SK-N-SH (cell line): ENCODE data around the gene PON3. TPM values are rescaled to one million over a fixed set of nuclear protein-coding genes. Genes with fewer than 3 reads are reported as not detected.

ENCODE experiments used
- CTCF ChIA-PET: fragments of 300-600, 350-600 bp; formaldehyde crosslinking; extraction: SDS; loops from one replicate; lab custom pipeline; 2021; lab: Yijun Ruan, JAX
- POLR2A ChIA-PET: fragments of 350-600 bp; sonication (Branson Sonifier 250); formaldehyde crosslinking; extraction: SDS; loops from one replicate; lab custom pipeline; 2020; ENCODE audit warnings: antibody characterized with exemption, inconsistent platforms; lab: Yijun Ruan, JAX
- DNase-seq: peaks from one replicate; pipeline ENCODE4 v3.0.0; 2012
- H2AFZ ChIP-seq: fragments of 200-600 bp; sonication (generic); 2 replicates; pipeline ENCODE4 v1.8.1; 2016; ENCODE audit warnings: antibody characterized with exemption, mild to moderate bottlenecking, low read depth
- H3F3A ChIP-seq: fragments of 200-600 bp; sonication (generic); replicated peaks from 2 replicates; pipeline ENCODE3; 2016; ENCODE audit warnings: antibody characterized with exemption, mild to moderate bottlenecking; ENCODE audit not compliant: insufficient read depth
- H3K27ac ChIP-seq, 2 experiments: fragments of 200-500 bp in 1 of 2; fragments of 200-600 bp in 1 of 2; sonication (Bioruptor generic) in 1 of 2; sonication (generic), shearing (Covaris generic) in 1 of 2; 2 replicates each; pipeline versions ENCODE4 v1.5.1 to v1.6.1; 2014 to 2016; ENCODE audit warnings: low read depth in 2 of 2, inconsistent platforms in 1 of 2, low read length in 1 of 2, mild to moderate bottlenecking in 1 of 2, mixed read lengths in 1 of 2
- H3K27me3 ChIP-seq: fragments of 200-600 bp; sonication (generic), shearing (Covaris generic); 2 replicates; pipeline ENCODE4 v1.6.1; 2016; ENCODE audit warnings: mixed run types; ENCODE audit not compliant: insufficient read depth
- H3K36me3 ChIP-seq, 2 experiments: fragments of 200-500 bp in 1 of 2; fragments of 200-600 bp in 1 of 2; sonication (Bioruptor generic) in 1 of 2; sonication (generic) in 1 of 2; replicated peaks in 1 of 2; 2 replicates each; pipeline versions ENCODE3 to v1.5.1; 2014 to 2016; ENCODE audit warnings: low read length in 1 of 2, mild to moderate bottlenecking in 1 of 2; ENCODE audit not compliant: insufficient read depth in 2 of 2, control insufficient read depth in 1 of 2
- H3K4me1 ChIP-seq, 2 experiments: fragments of 200-500 bp in 1 of 2; fragments of 200-600 bp in 1 of 2; sonication (Bioruptor generic) in 1 of 2; sonication (generic), shearing (Covaris generic) in 1 of 2; 2 replicates each; pipeline versions ENCODE4 v1.5.1 to v1.6.1; 2014 to 2016; ENCODE audit warnings: low read depth in 1 of 2, low read length in 1 of 2, mixed run types in 1 of 2; ENCODE audit not compliant: insufficient read depth in 2 of 2, control insufficient read depth in 1 of 2
- H3K4me2 ChIP-seq: fragments of 200-600 bp; sonication (generic), shearing (Covaris generic); 2 replicates; pipeline ENCODE4 v1.6.1; 2017; ENCODE audit warnings: mixed run types
- H3K4me3 ChIP-seq, 2 experiments: fragments of 200-500 bp in 1 of 2; fragments of 200-600 bp in 1 of 2; sonication (Bioruptor generic) in 1 of 2; sonication (generic), shearing (Covaris generic) in 1 of 2; 2 replicates each; pipeline versions ENCODE4 v1.5.1 to v1.8.1; 2014 to 2016; ENCODE audit warnings: low read depth in 2 of 2, inconsistent platforms in 1 of 2, low read length in 1 of 2, mild to moderate bottlenecking in 1 of 2, mixed read lengths in 1 of 2, moderate library complexity in 1 of 2
- H3K79me2 ChIP-seq: fragments of 200-600 bp; sonication (generic); 2 replicates; pipeline ENCODE4 v1.8.1; 2017; ENCODE audit warnings: mild to moderate bottlenecking; ENCODE audit not compliant: insufficient read depth
- H3K9ac ChIP-seq: fragments of 200-600 bp; sonication (generic); 2 replicates; pipeline ENCODE4 v1.6.1; 2017; ENCODE audit warnings: mixed run types
- H3K9me2 ChIP-seq: fragments of 200-600 bp; sonication (generic); 2 replicates; pipeline ENCODE4 v1.6.1; 2017; ENCODE audit warnings: mixed run types
- H3K9me3 ChIP-seq: fragments of 200-600 bp; sonication (generic); 2 replicates; pipeline ENCODE4 v1.6.1; 2017; ENCODE audit warnings: mixed run types, mild to moderate bottlenecking, moderate library complexity
- H4K20me1 ChIP-seq: fragments of 200-600 bp; sonication (generic); 2 replicates; pipeline ENCODE4 v1.6.1; 2017; ENCODE audit warnings: mild to moderate bottlenecking, mixed run types; ENCODE audit not compliant: insufficient read depth
- ELF1 ChIP-seq: IDR thresholded peaks from 2 replicates; pipeline ENCODE4 v1.4.0; 2012
- EP300 ChIP-seq, 2 experiments: IDR thresholded peaks; 2 replicates each; pipeline versions ENCODE4 v1.4.0 to v1.6.1; 2012; ENCODE audit warnings: borderline replicate concordance in 1 of 2, low read depth in 1 of 2, low read length in 1 of 2
- EZH2phosphoT487 ChIP-seq: fragments of 200-600 bp; sonication (generic); IDR thresholded peaks from 2 replicates; pipeline ENCODE4 v1.6.1; 2017; ENCODE audit warnings: low read depth, mixed run types, mild to moderate bottlenecking, antibody characterized with exemption, moderate library complexity, borderline replicate concordance
- FOXJ3 ChIP-seq: sonication (generic); formaldehyde crosslinking; IDR thresholded peaks from 2 replicates; pipeline ENCODE4 v1.5.1; 2020; ENCODE audit warnings: mild to moderate bottlenecking, missing genetic modification reagents
- FOXM1 ChIP-seq: IDR thresholded peaks from 2 replicates; pipeline ENCODE4 v1.4.0; 2012; ENCODE audit warnings: low read depth, mild to moderate bottlenecking
- GABPA ChIP-seq: IDR thresholded peaks from 2 replicates; pipeline ENCODE4 v1.4.0; 2012; ENCODE audit warnings: low read depth, mild to moderate bottlenecking
- GATA2 ChIP-seq: sonication (generic); formaldehyde crosslinking; IDR thresholded peaks from 2 replicates; pipeline ENCODE4 v1.5.0; 2020; ENCODE audit warnings: mild to moderate bottlenecking, missing genetic modification reagents
- MEF2A ChIP-seq: IDR thresholded peaks from 2 replicates; pipeline ENCODE4 v1.4.0; 2012; ENCODE audit warnings: low read depth, borderline replicate concordance
- MXI1 ChIP-seq: IDR thresholded peaks from 2 replicates; pipeline ENCODE4 v1.6.1; 2012; ENCODE audit warnings: mild to moderate bottlenecking, low read depth, low read length, improper control_type of control experiment
- NRF1 ChIP-seq: IDR thresholded peaks from 2 replicates; pipeline ENCODE4 v1.6.1; 2012; ENCODE audit warnings: low read depth, mild to moderate bottlenecking, low read length
- POLR2AphosphoS5 ChIP-seq: IDR thresholded peaks from 2 replicates; pipeline ENCODE4 v1.6.1; 2012; ENCODE audit warnings: low read depth, low read length
- RXRA ChIP-seq: IDR thresholded peaks from 2 replicates; pipeline ENCODE4 v1.4.0; 2012; ENCODE audit warnings: low read depth, mild to moderate bottlenecking, borderline replicate concordance
- SIN3A ChIP-seq: IDR thresholded peaks from 2 replicates; pipeline ENCODE4 v1.6.1; 2012; ENCODE audit warnings: low read depth, mild to moderate bottlenecking, low read length, moderate library complexity, borderline replicate concordance
- SMC3 ChIP-seq: IDR thresholded peaks from 2 replicates; pipeline ENCODE4 v1.6.1; 2012; ENCODE audit warnings: low read depth, low read length, improper control_type of control experiment
- TEAD4 ChIP-seq: IDR thresholded peaks from 2 replicates; pipeline ENCODE4 v1.4.0; 2012; ENCODE audit warnings: mild to moderate bottlenecking, borderline replicate concordance; ENCODE audit not compliant: insufficient read depth
- WGBS: methylation state at CpG from one replicate; pipeline ENCODE4 v1.1.6; 2017; ENCODE audit warnings: low lambda C conversion rate; 5-methylcytosine and 5-hydroxymethylcytosine counted together
- polyA plus RNA-seq, 3 experiments: library from polyadenylated mRNA; depleted of rRNA; stranded (reverse); fragments of >200 nt; gene quantifications; 2 replicates each; pipeline ENCODE4 v1.2.3, GENCODE V29; 2012
- TF ChIP-seq, protein P1 (sequence below): IDR thresholded peaks from 2 replicates; pipeline ENCODE4 v1.4.0; 2012; ENCODE audit warnings: low read depth, borderline replicate concordance
- TF ChIP-seq, protein P2 (sequence below): fragments of 150-350 bp; IDR thresholded peaks from 2 replicates; pipeline ENCODE4 v1.6.1; 2016; ENCODE audit warnings: mild to moderate bottlenecking, low read depth, low read length
- TF ChIP-seq, protein P3 (sequence below): IDR thresholded peaks from 2 replicates; pipeline ENCODE4; 2012

The PON3 gene
- polyA plus RNA-seq, 1 of the 3 experiments (the other 2 are of a cell fraction): not detected

DNA sequence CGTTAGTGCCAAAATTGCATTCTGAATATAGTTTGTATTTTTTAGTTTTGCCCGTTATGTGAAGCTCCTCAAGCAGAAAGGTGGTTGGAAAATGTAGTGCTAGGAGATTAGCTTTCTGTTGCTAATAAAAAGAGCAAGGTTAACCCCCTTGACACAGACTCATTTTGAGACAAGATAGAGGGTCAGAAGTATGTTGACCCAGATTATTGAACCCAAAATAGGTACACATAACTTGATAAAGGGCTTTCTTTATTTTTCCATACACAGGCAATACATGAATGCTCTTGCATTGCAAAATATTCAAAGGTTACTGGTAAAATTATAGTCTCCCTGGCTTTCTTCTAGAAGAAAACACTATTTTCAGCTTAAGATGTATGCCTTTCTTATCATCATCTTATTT lies 48.6 kb upstream of the PON3 start (continued):
- TF ChIP-seq, protein P1, sequence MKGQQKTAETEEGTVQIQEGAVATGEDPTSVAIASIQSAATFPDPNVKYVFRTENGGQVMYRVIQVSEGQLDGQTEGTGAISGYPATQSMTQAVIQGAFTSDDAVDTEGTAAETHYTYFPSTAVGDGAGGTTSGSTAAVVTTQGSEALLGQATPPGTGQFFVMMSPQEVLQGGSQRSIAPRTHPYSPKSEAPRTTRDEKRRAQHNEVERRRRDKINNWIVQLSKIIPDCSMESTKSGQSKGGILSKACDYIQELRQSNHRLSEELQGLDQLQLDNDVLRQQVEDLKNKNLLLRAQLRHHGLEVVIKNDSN: no peak
- TF ChIP-seq FOXJ3 (CRISPR knock-in tag): no peak

DNA sequence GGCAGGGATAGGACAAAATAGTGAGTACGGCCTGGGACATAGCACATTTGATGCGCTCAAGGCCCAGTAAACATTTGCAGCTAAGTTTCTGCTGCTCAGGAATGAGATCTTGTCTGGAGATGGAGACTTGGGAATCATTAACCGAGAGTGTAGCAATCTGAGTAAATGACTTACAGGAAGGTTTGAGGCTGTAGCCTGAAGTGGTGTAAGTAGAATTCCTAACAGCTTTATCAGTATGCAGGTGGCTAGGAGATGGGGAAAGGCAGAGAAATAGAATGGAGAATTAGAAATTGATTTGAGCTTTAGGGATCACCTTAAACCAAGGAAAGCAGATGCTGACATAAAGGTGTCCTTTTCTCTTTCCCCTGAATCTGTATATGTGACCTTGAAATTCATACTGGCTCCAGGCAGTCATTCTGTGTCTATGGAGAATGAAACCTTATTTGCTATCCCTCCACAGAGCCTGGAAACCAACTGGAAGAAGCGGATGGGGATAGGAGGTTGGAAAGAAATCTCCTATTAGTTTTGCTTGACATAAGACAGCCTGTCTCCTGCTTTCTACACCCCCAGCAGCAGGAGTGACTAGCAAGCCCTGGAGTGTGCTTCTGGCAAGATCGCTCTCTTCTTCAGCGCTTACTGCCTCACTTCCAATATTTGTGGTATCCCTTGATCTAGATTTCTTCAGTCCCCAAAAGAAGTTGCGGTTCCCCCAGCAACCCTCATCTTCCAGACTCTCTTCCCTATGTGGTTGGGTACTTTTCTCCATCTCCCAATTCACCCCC lies 45.1 kb upstream of the PON3 start:
- Histone ChIP-seq H3K4me1 (no peaks in the 10 kb centered on the region), H3K9ac (no peak overlapping the region), H2AFZ (no peak overlapping the region), H3K79me2 (no peaks in the 10 kb centered on the region), H3K36me3 (no peaks in the 10 kb centered on the region), H3K27me3 (no peaks in the 10 kb centered on the region), H3K9me2 (no peaks in the 10 kb centered on the region), H3F3A (no peaks in the 10 kb centered on the region), H3K4me3 (no peak overlapping the region), H4K20me1 (no peaks in the 10 kb centered on the region), H3K27ac (no peak overlapping the region), H3K4me2 (no peak overlapping the region), H3K9me3 (no peaks in the 10 kb centered on the region)
- CTCF ChIA-PET: interaction anchor here (0.6 to 1.5 kb wide), 2 partner anchors 35 to 164 kb away, joined by 3 to 4 read pairs; no protein-coding TSS in a partner anchor
- 60% methylated on average over 7 of the region's 7 CpGs for WGBS
- DNase-seq: no peak
- POLR2A ChIA-PET: no interaction called here
- no peak for TF ChIP-seq TEAD4
- no peak for TF ChIP-seq MEF2A
- TF ChIP-seq, protein P1: no peak
- no peak for TF ChIP-seq EZH2phosphoT487
- TF ChIP-seq FOXM1: no peak
- TF ChIP-seq NRF1: no peak
- TF ChIP-seq, protein P2, sequence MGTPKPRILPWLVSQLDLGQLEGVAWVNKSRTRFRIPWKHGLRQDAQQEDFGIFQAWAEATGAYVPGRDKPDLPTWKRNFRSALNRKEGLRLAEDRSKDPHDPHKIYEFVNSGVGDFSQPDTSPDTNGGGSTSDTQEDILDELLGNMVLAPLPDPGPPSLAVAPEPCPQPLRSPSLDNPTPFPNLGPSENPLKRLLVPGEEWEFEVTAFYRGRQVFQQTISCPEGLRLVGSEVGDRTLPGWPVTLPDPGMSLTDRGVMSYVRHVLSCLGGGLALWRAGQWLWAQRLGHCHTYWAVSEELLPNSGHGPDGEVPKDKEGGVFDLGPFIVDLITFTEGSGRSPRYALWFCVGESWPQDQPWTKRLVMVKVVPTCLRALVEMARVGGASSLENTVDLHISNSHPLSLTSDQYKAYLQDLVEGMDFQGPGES: no peak

DNA sequence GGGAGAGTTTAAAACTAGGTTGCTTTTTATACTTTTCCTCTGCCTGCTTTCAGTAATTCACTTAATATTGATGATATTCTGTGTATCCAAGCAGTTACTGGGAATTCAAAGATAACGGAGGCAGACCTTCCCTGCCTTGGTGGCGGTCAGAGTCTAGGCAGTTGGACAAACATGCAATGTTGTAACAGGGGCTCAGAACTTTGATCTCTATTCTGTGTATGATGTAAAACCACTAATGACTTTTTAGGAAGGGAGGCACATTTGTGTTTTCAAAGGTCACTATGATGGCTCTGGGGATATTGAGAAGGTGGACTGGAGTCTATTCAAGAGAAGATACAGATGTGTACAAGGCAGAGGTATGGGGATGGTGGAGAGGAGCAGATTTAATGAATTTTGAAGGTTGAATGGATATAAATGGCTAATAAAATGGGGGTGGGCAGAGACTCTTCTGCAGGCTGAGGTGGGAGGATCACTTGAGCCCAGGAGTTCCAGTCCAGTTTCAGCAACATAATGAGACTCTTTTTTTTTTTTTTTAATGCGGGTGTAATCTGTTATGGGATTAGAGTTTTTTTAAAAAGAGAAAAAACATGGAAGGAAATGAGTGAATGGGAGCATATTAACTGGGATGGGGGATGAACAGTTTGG lies 44.3 kb upstream of the PON3 start:
- peaks cover 0 to under 1% of the 10 kb centered on the region in 2 experiments; a peak in 1 of 4 replicates for H3K4me1 ChIP-seq
- H3K27me3 ChIP-seq: no peaks in the 10 kb centered on the region
- CTCF ChIA-PET: interaction anchor here (1.5 kb wide), 1 partner anchor 36 kb away, joined by 4 read pairs; no protein-coding TSS in a partner anchor
- no peak overlapping the region for H3K27ac ChIP-seq
- no peaks in the 10 kb centered on the region for H3K9me3 ChIP-seq
- no peaks in the 10 kb centered on the region for H4K20me1 ChIP-seq
- 88% methylated on average over 3 of the region's 3 CpGs for WGBS
- no peaks in the 10 kb centered on the region for H3K9me2 ChIP-seq
- no peaks in the 10 kb centered on the region for H3K36me3 ChIP-seq
- DNase-seq: no peak
- H3K79me2 ChIP-seq: no peaks in the 10 kb centered on the region
- no peak overlapping the region for H3K4me2 ChIP-seq
- no peak overlapping the region for H2AFZ ChIP-seq
- no peaks in the 10 kb centered on the region for H3F3A ChIP-seq
- H3K9ac ChIP-seq: no peak overlapping the region
- TF ChIP-seq MXI1 (no peak), NRF1 (no peak), EP300 (IDR thresholded peaks at IDR 0.05; ENCODE audit: borderline replicate concordance in 1 of 2, low read depth in 1 of 2, low read length in 1 of 2) (no peak), FOXM1 (no peak), SMC3 (no peak), SIN3A (no peak), MEF2A (no peak), POLR2AphosphoS5 (no peak), GATA2 (CRISPR knock-in tag) (no peak), ELF1 (no peak), RXRA (no peak), GABPA (no peak)
- TF ChIP-seq, protein P3, sequence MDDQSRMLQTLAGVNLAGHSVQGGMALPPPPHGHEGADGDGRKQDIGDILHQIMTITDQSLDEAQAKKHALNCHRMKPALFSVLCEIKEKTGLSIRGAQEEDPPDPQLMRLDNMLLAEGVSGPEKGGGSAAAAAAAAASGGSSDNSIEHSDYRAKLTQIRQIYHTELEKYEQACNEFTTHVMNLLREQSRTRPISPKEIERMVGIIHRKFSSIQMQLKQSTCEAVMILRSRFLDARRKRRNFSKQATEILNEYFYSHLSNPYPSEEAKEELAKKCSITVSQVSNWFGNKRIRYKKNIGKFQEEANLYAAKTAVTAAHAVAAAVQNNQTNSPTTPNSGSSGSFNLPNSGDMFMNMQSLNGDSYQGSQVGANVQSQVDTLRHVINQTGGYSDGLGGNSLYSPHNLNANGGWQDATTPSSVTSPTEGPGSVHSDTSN: no peak
- TF ChIP-seq, protein P1: no peak
- TF ChIP-seq, all 33 proteins: peak for 0
- POLR2A ChIA-PET: no interaction called here
- H3K4me3 ChIP-seq: no peak overlapping the region
